GM12878 (cell line): Measurements from ENCODE around the gene RAPH1. TPM values are rescaled to one million over a fixed set of nuclear protein-coding genes. Genes with fewer than 3 reads are reported as not detected.

Experiments
- ATAC-seq: fragments of 200-7000 bp; cut with Tn5 transposase; 3 replicates; pipeline ENCODE4 v1.9.1; 2020; ENCODE audit warnings: mild to moderate bottlenecking, moderate library complexity
- BruUV-seq: library from RNA; stranded (reverse); fragments of 400-500 nt; replicated peaks from 2 replicates; lab custom pipeline; 2021; lab: Mats Ljungman, UMichigan
- CTCF ChIA-PET: fragments of 300-600 bp; sonication (Branson Sonifier 250); formaldehyde crosslinking; extraction: SDS; loops from one replicate; lab custom pipeline; 2021; ENCODE audit warnings: inconsistent platforms; lab: Yijun Ruan, JAX
- POLR2A ChIA-PET: fragments of 350-600 bp; formaldehyde crosslinking; extraction: SDS; loops from one replicate; lab custom pipeline; 2021; ENCODE audit warnings: inconsistent platforms; lab: Charles Lee
- RAD21 ChIA-PET: fragments of 300-600 bp; sonication (Branson Sonifier 250); formaldehyde crosslinking; loops from one replicate; lab custom pipeline; 2023; ENCODE audit warnings: antibody characterized with exemption; ENCODE audit not compliant: unreplicated experiment; lab: Charles Lee
- SMC1A ChIA-PET: fragments of 300-600 bp; sonication (Branson Sonifier 250); formaldehyde crosslinking; loops from one replicate; lab custom pipeline; 2023; ENCODE audit not compliant: unreplicated experiment, uncharacterized antibody; lab: Charles Lee
- DNase-seq: peaks from one replicate; pipeline ENCODE4 v3.0.0-alpha.2; 2011; ENCODE audit warnings: low read depth, low spot score
- FAIRE-seq: peaks from 3 replicates; lab custom pipeline; 2011; peaks lifted over from hg19 to GRCh38; lab: Jason Lieb, UNC
- H2AFZ ChIP-seq: 2 replicates; pipeline ENCODE4 v1.6.0; 2011; ENCODE audit warnings: low read depth, low read length, control low read depth; ENCODE audit not compliant: control insufficient read depth
- H3K27ac ChIP-seq: 2 replicates; pipeline ENCODE4 v1.5.1; 2011; ENCODE audit warnings: control low read depth; ENCODE audit not compliant: control insufficient read depth, insufficient read depth
- H3K27me3 ChIP-seq, 2 experiments: replicated peaks in 1 of 2; 2 replicates each; pipeline versions ENCODE4 v1.6.0 to v1.6.1; 2011; ENCODE audit warnings: low read length in 1 of 2; ENCODE audit not compliant: control insufficient read depth in 2 of 2, insufficient read depth in 2 of 2
- H3K36me3 ChIP-seq, 2 experiments: 2 replicates each; pipeline ENCODE4 v1.5.1; 2011; ENCODE audit warnings: low read length in 1 of 2; ENCODE audit not compliant: control insufficient read depth in 2 of 2, insufficient read depth in 2 of 2
- H3K4me1 ChIP-seq: 2 replicates; pipeline ENCODE4 v1.6.1; 2011; ENCODE audit warnings: mild to moderate bottlenecking, low read length, moderate library complexity, mixed read lengths; ENCODE audit not compliant: control insufficient read depth, insufficient read depth
- H3K4me2 ChIP-seq: 2 replicates; pipeline ENCODE4 v1.6.0; 2011; ENCODE audit warnings: control low read depth; ENCODE audit not compliant: control insufficient read depth, insufficient read depth
- H3K4me3 ChIP-seq: fragments of 200-600 bp; sonication (generic); 2 replicates; pipeline ENCODE4 v1.5.1; 2016
- H3K79me2 ChIP-seq: 2 replicates; pipeline ENCODE4 v1.6.0; 2011; ENCODE audit warnings: low read length; ENCODE audit not compliant: control insufficient read depth, insufficient read depth
- H3K9ac ChIP-seq: 2 replicates; pipeline ENCODE4 v1.8.0; 2011; ENCODE audit warnings: low read length, control low read depth, mixed read lengths; ENCODE audit not compliant: control insufficient read depth, insufficient read depth
- H3K9me3 ChIP-seq: replicated peaks from 3 replicates; pipeline ENCODE4 v1.5.1; 2011; ENCODE audit warnings: mild to moderate bottlenecking, low read length; ENCODE audit not compliant: control insufficient read depth, insufficient read depth
- H4K20me1 ChIP-seq: 2 replicates; pipeline ENCODE4 v1.6.0; 2011; ENCODE audit not compliant: control insufficient read depth, insufficient read depth
- ASH2L ChIP-seq: fragments of 300-600, 200-600 bp; sonication (generic); IDR thresholded peaks from 2 replicates; pipeline ENCODE4 v1.6.1; 2017; ENCODE audit warnings: low read depth, mild to moderate bottlenecking, borderline replicate concordance
- ATF7 ChIP-seq: fragments of 450-650 bp; IDR thresholded peaks from 2 replicates; pipeline ENCODE4 v1.6.1; 2016; ENCODE audit warnings: low read depth, mild to moderate bottlenecking
- BCL3 ChIP-seq: IDR thresholded peaks from 2 replicates; pipeline ENCODE4 v1.6.1; 2011; ENCODE audit warnings: borderline replicate concordance, low read depth, mild to moderate bottlenecking, moderate library complexity, low read length; ENCODE audit not compliant: insufficient read depth, poor library complexity, severe bottlenecking
- CHD1 ChIP-seq: IDR thresholded peaks from 2 replicates; pipeline ENCODE4 v1.6.1; 2012; ENCODE audit warnings: low read depth, low read length, improper control_type of control experiment
- CTCF ChIP-seq, 3 experiments: IDR thresholded peaks in 2 of 3; conservative IDR thresholded peaks in 1 of 3; 2 replicates each; pipeline ENCODE4 v1.5.1; 2011; ENCODE audit warnings: low read depth in 3 of 3, low read length in 3 of 3, mild to moderate bottlenecking in 3 of 3, control low read depth in 2 of 3, moderate library complexity in 2 of 3, inconsistent platforms in 1 of 3, mixed read lengths in 1 of 3; ENCODE audit not compliant: control insufficient read depth in 2 of 3, insufficient read depth in 1 of 3; ENCODE audit errors: extremely low read depth in 1 of 3
- DPF2 ChIP-seq: fragments of 450-650 bp; IDR thresholded peaks from 2 replicates; pipeline ENCODE4 v1.6.1; 2017; ENCODE audit warnings: mild to moderate bottlenecking
- E2F8 ChIP-seq: fragments of 450-650 bp; IDR thresholded peaks from 2 replicates; pipeline ENCODE4 v1.6.1; 2018; ENCODE audit warnings: mild to moderate bottlenecking, low read depth, moderate library complexity; ENCODE audit not compliant: partially characterized antibody
- IRF4 ChIP-seq: IDR thresholded peaks from 2 replicates; pipeline ENCODE4 v1.6.1; 2011; ENCODE audit warnings: low read depth, low read length
- KAT2A ChIP-seq: conservative IDR thresholded peaks from 2 replicates; pipeline ENCODE4 v1.6.1; 2011; ENCODE audit warnings: low read depth, low read length; ENCODE audit not compliant: control insufficient read depth
- KDM1A ChIP-seq: fragments of 200-600 bp; sonication (generic); IDR thresholded peaks from 2 replicates; pipeline ENCODE4 v1.6.1; 2016; ENCODE audit warnings: borderline replicate concordance
- MEF2A ChIP-seq: IDR thresholded peaks from 2 replicates; pipeline ENCODE4 v1.6.1; 2011; ENCODE audit warnings: low read depth, mild to moderate bottlenecking, low read length, moderate library complexity; ENCODE audit not compliant: insufficient read depth
- NKRF ChIP-seq: fragments of 450-650 bp; conservative IDR thresholded peaks from 2 replicates; pipeline ENCODE4 v1.6.1; 2017; ENCODE audit warnings: mild to moderate bottlenecking, moderate library complexity
- PAX5 ChIP-seq: IDR thresholded peaks from 2 replicates; pipeline ENCODE4 v1.6.1; 2011; ENCODE audit warnings: low read depth, low read length, borderline replicate concordance
- RCOR1 ChIP-seq: conservative IDR thresholded peaks from 2 replicates; pipeline ENCODE4 v1.6.1; 2012; ENCODE audit warnings: low read depth, low read length, improper control_type of control experiment
- SMC3 ChIP-seq: IDR thresholded peaks from 2 replicates; pipeline ENCODE4 v1.6.1; 2011; ENCODE audit warnings: low read length, improper control_type of control experiment, borderline replicate concordance
- STAT1 ChIP-seq: fragments of 450-650 bp; conservative IDR thresholded peaks from 2 replicates; pipeline ENCODE4 v1.6.1; 2014; ENCODE audit warnings: antibody characterized with exemption, mild to moderate bottlenecking
- TARDBP ChIP-seq: IDR thresholded peaks from 2 replicates; pipeline ENCODE4 v1.6.1; 2016; ENCODE audit warnings: borderline replicate concordance
- ZNF207 ChIP-seq: fragments of 450-650 bp; IDR thresholded peaks from 2 replicates; pipeline ENCODE4 v1.6.1; 2014; ENCODE audit warnings: antibody characterized with exemption, mild to moderate bottlenecking, borderline replicate concordance
- WGBS: methylation state at CpG from one replicate; pipeline ENCODE4 v1.1.6; 2016; ENCODE audit warnings: low lambda C conversion rate; ENCODE audit not compliant: insufficient replicate concordance, insufficient coverage; ENCODE audit errors: missing lambda C conversion rate; 5-methylcytosine and 5-hydroxymethylcytosine counted together
- in situ Hi-C: fragments of 300-500 bp; cut with MboI; formaldehyde crosslinking; loops from 9 replicates; pipeline ENCODE4 v1.14.3; 2018; ENCODE audit warnings: mixed read lengths
- intact Hi-C: fragments of 100-400 bp; cut with micrococcal nuclease; formaldehyde crosslinking; loops from one replicate; pipeline ENCODE4 v1.14.2; 2022; ENCODE audit not compliant: unreplicated experiment
- polyA plus RNA-seq, 11 experiments: library from polyadenylated mRNA; depleted of rRNA in 4 of 11; unstranded in 6 of 11; stranded (reverse) in 5 of 11; fragments of >200 nt; fragmentation: Nextera tagmentation in 4 of 11; fragmentation: Illumina TruSeq in 1 of 11; extraction: Ambion mirVana in 4 of 11; extraction: Trizol in 1 of 11; gene quantifications; 1 replicate in 1 of 11; 2 replicates in 10 of 11; pipeline versions ENCODE4 v1.2.1 to v1.2.3, GENCODE V29; 2011 to 2016; ENCODE audit warnings: inconsistent platforms in 2 of 11, missing spikeins in 2 of 11, low read depth in 1 of 11
- total RNA-seq, 4 experiments: library from RNA; depleted of rRNA in 3 of 4; stranded (reverse); fragments of >200 nt in 3 of 4; fragmentation: Illumina TruSeq in 1 of 4; extraction: Trizol in 1 of 4; gene quantifications; 2 replicates each; pipeline versions ENCODE4 v1.2.1 to v1.2.3, GENCODE V29; 2013 to 2021

Gene RAPH1
- total and polyA plus RNA-seq, 10 of the 15 experiments (the other 5 are each of a cell fraction or from before 2014, with no cell fraction given) = 0.09 to 0.90 (median 0.21) TPM; not detected in 7

- SMC1A ChIA-PET = interaction anchor here (1.0 kb wide), 1 partner anchor 8 kb away, joined by 3 read pairs; no protein-coding TSS in a partner anchor
- Histone ChIP-seq H3K9ac (no peak overlapping the region), H3K9me3 (no peaks in the 10 kb centered on the region), H3K4me1 (no peaks in the 10 kb centered on the region), H3K4me3 (no peak overlapping the region), H3K79me2 (no peaks in the 10 kb centered on the region), H3K4me2 (no peak overlapping the region), H4K20me1 (no peaks in the 10 kb centered on the region), H3K27ac (no peak overlapping the region), H3K27me3 (no peaks in the 10 kb centered on the region; a peak in 1 of 4 replicates), H2AFZ (no peak overlapping the region), H3K36me3 (no peaks in the 10 kb centered on the region)
- no peak for ATAC-seq
- intact Hi-C loops = no loop called here
- DNase-seq = no peak
- CTCF ChIA-PET = no interaction called here
- in situ Hi-C loops = no loop called here
- 43% methylated on average over 1 of the region's 1 CpG for WGBS
- RAD21 ChIA-PET = no interaction called here
- POLR2A ChIA-PET = no interaction called here
- no TSS peak for BruUV-seq
- FAIRE-seq = no peak
- TF ChIP-seq CTCF (IDR thresholded peaks at IDR 0.05 in 2 of 3, conservative IDR thresholded peaks at IDR 0.05 in 1 of 3; ENCODE audit: control insufficient read depth in 2 of 3, extremely low read depth in 1 of 3, insufficient read depth in 1 of 3, low read depth in 3 of 3, low read length in 3 of 3) = no peak
- no peak for TF ChIP-seq TARDBP
- no peak for TF ChIP-seq MEF2A
- TF ChIP-seq PAX5 = no peak
- TF ChIP-seq IRF4 = no peak
- TF ChIP-seq BCL3 = no peak
- no peak for TF ChIP-seq STAT1
- TF ChIP-seq SMC3 = no peak
- TF ChIP-seq ATF7 = no peak
- TF ChIP-seq ASH2L = no peak
- no peak for TF ChIP-seq RCOR1
- no peak for TF ChIP-seq KAT2A
- no peak for TF ChIP-seq E2F8
- no peak for TF ChIP-seq KDM1A
- no peak for TF ChIP-seq CHD1
- no peak for TF ChIP-seq NKRF
- no peak for TF ChIP-seq ZNF207
- no peak for TF ChIP-seq DPF2
Observed at GRCh38 chr2:203559641-203560040, 24.5 kb upstream of the RAPH1 start.
